H9 (cell line): ENCODE measurements around the gene TAF4B. TPM values are rescaled to one million over a fixed set of nuclear protein-coding genes. Genes with fewer than 3 reads are reported as not detected.

ENCODE experiments used
- DNase-seq: peaks from one replicate; pipeline ENCODE4 v3.0.0-alpha.2; 2017
- H2AFZ ChIP-seq: one replicate; pipeline ENCODE4 v1.6.1; 2013; ENCODE audit warnings: mild to moderate bottlenecking, low read length, control low read depth, moderate library complexity
- H2AK5ac ChIP-seq: 2 replicates; pipeline ENCODE4 v1.6.1; 2013; ENCODE audit warnings: low read length, control low read depth, mixed read lengths; ENCODE audit not compliant: insufficient read length
- H2BK120ac ChIP-seq: one replicate; pipeline ENCODE4 v1.6.1; 2013; ENCODE audit warnings: low read depth, mild to moderate bottlenecking, low read length, control low read depth, inconsistent platforms; ENCODE audit not compliant: poor library complexity, severe bottlenecking
- H2BK12ac ChIP-seq: 2 replicates; pipeline ENCODE4 v1.6.1; 2013; ENCODE audit warnings: low read length, control low read depth, mixed read lengths, low read depth; ENCODE audit not compliant: insufficient read length
- H2BK15ac ChIP-seq: 2 replicates; pipeline ENCODE4 v1.6.1; 2013; ENCODE audit warnings: low read depth, low read length, control low read depth
- H2BK20ac ChIP-seq: one replicate; pipeline ENCODE4 v1.6.1; 2013; ENCODE audit warnings: low read depth, mild to moderate bottlenecking, low read length, control low read depth, inconsistent platforms; ENCODE audit not compliant: poor library complexity, severe bottlenecking
- H2BK5ac ChIP-seq: 2 replicates; pipeline ENCODE4 v1.6.1; 2013; ENCODE audit warnings: low read length, control low read depth, mixed read lengths; ENCODE audit not compliant: insufficient read length
- H3K14ac ChIP-seq: 2 replicates; pipeline ENCODE4 v1.6.1; 2013; ENCODE audit warnings: low read length, control low read depth; ENCODE audit not compliant: insufficient read depth
- H3K18ac ChIP-seq: 2 replicates; pipeline ENCODE4 v1.6.1; 2013; ENCODE audit warnings: low read depth, mild to moderate bottlenecking, mixed read lengths, low read length, control low read depth; ENCODE audit not compliant: insufficient read length
- H3K23ac ChIP-seq: 2 replicates; pipeline ENCODE4 v1.6.1; 2013; ENCODE audit warnings: low read length, control low read depth, mixed read lengths, low read depth; ENCODE audit not compliant: insufficient read length
- H3K23me2 ChIP-seq: 2 replicates; pipeline ENCODE4 v1.6.1; 2013; ENCODE audit warnings: low read depth, mild to moderate bottlenecking, mixed read lengths, low read length, control low read depth; ENCODE audit not compliant: insufficient read length, poor library complexity, severe bottlenecking
- H3K27ac ChIP-seq: 2 replicates; pipeline ENCODE4 v1.5.1; 2013; ENCODE audit warnings: low read length, control low read depth, mixed read lengths, low read depth; ENCODE audit not compliant: insufficient read length
- H3K27me3 ChIP-seq: 2 replicates; pipeline ENCODE4 v1.6.1; 2013; ENCODE audit warnings: low read length, control low read depth, inconsistent platforms; ENCODE audit not compliant: insufficient read depth
- H3K4ac ChIP-seq: 2 replicates; pipeline ENCODE4 v1.6.1; 2013; ENCODE audit warnings: low read depth, mild to moderate bottlenecking, control low read depth, inconsistent platforms, low read length, moderate library complexity
- H3K4me1 ChIP-seq: 2 replicates; pipeline ENCODE4 v1.6.1; 2013; ENCODE audit warnings: low read length, control low read depth, inconsistent platforms; ENCODE audit not compliant: insufficient read depth
- H3K4me2 ChIP-seq: 2 replicates; pipeline ENCODE4 v1.6.1; 2013; ENCODE audit warnings: low read length, control low read depth, mixed read lengths; ENCODE audit not compliant: insufficient read length, insufficient read depth
- H3K56ac ChIP-seq: 2 replicates; pipeline ENCODE4 v1.6.1; 2013; ENCODE audit warnings: low read depth, mild to moderate bottlenecking, mixed read lengths, low read length, control low read depth; ENCODE audit not compliant: insufficient read length
- H3K79me1 ChIP-seq: 2 replicates; pipeline ENCODE4 v1.6.1; 2013; ENCODE audit warnings: low read depth, mild to moderate bottlenecking, moderate library complexity, low read length, control low read depth, inconsistent platforms; ENCODE audit not compliant: insufficient read depth, poor library complexity, severe bottlenecking
- H3K79me2 ChIP-seq: 2 replicates; pipeline ENCODE4 v1.6.1; 2013; ENCODE audit warnings: low read length, control low read depth, inconsistent platforms; ENCODE audit not compliant: insufficient read depth
- H3K9ac ChIP-seq: 2 replicates; pipeline ENCODE4 v1.6.1; 2013; ENCODE audit warnings: low read length, control low read depth, mixed read lengths; ENCODE audit not compliant: insufficient read length; ENCODE audit errors: extremely low read depth
- H3K9me3 ChIP-seq: one replicate; pipeline ENCODE4 v1.6.1; 2013; ENCODE audit warnings: low read depth, low read length, inconsistent platforms; ENCODE audit not compliant: control insufficient read depth
- H3T11ph ChIP-seq: one replicate; pipeline ENCODE4 v1.6.1; 2013; ENCODE audit warnings: mild to moderate bottlenecking, low read length, control low read depth, inconsistent platforms
- H4K20me1 ChIP-seq: one replicate; pipeline ENCODE4 v1.6.1; 2013; ENCODE audit not compliant: control insufficient read depth, insufficient read length, insufficient read depth
- H4K5ac ChIP-seq: 2 replicates; pipeline ENCODE4 v1.6.1; 2013; ENCODE audit warnings: low read depth, mild to moderate bottlenecking, mixed read lengths, low read length, control low read depth; ENCODE audit not compliant: insufficient read length
- H4K8ac ChIP-seq: replicated peaks from 2 replicates; pipeline ENCODE4 v1.6.1; 2013; ENCODE audit warnings: low read length, control low read depth, mixed read lengths, low read depth; ENCODE audit not compliant: insufficient read length
- H4K91ac ChIP-seq: 2 replicates; pipeline ENCODE4 v1.6.1; 2013; ENCODE audit warnings: low read depth, mild to moderate bottlenecking, moderate library complexity, mixed read lengths, low read length, control low read depth; ENCODE audit not compliant: insufficient read length
- H3K27ac Mint-ChIP-seq, 3 experiments: 2 replicates in 2 of 3; 3 replicates in 1 of 3; pipeline ENCODE4 v1.8.0; 2020 to 2021; ENCODE audit warnings: mixed read lengths in 3 of 3, mild to moderate bottlenecking in 1 of 3, moderate library complexity in 1 of 3
- H3K27me3 Mint-ChIP-seq: 2 replicates; pipeline ENCODE4 v1.8.0; 2021; ENCODE audit warnings: low read depth, mild to moderate bottlenecking, moderate library complexity, mixed read lengths
- H3K36me3 Mint-ChIP-seq, 3 experiments: 2 replicates in 2 of 3; 3 replicates in 1 of 3; pipeline ENCODE4 v1.8.0; 2020 to 2021; ENCODE audit warnings: low read depth in 3 of 3, mixed read lengths in 3 of 3; ENCODE audit not compliant: insufficient read depth in 1 of 3
- H3K4me1 Mint-ChIP-seq, 2 experiments: 2 replicates each; pipeline ENCODE4 v1.8.0; 2020; ENCODE audit warnings: mixed read lengths in 2 of 2
- H3K4me3 Mint-ChIP-seq, 2 experiments: 2 replicates in 1 of 2; 3 replicates in 1 of 2; pipeline ENCODE4 v1.8.0; 2020 to 2021; ENCODE audit warnings: mild to moderate bottlenecking in 2 of 2, mixed read lengths in 2 of 2, moderate library complexity in 1 of 2
- H3K9me3 Mint-ChIP-seq, 2 experiments: 2 replicates in 1 of 2; 3 replicates in 1 of 2; pipeline ENCODE4 v1.8.0; 2020; ENCODE audit warnings: mild to moderate bottlenecking in 2 of 2, mixed read lengths in 2 of 2, moderate library complexity in 1 of 2
- CTCF ChIP-seq: fragments of 200-600 bp; sonication (generic); conservative IDR thresholded peaks from 3 replicates; pipeline ENCODE4 v1.8.0; 2021; ENCODE audit warnings: antibody characterized with exemption, mild to moderate bottlenecking
- WGBS: extraction: QIAGEN DNeasy Blood & Tissue Kit; methylation state at CpG from one replicate; pipeline ENCODE4 v1.1.7; 2013; ENCODE audit warnings: missing lambda C conversion rate, low lambda C conversion rate, mixed read lengths; ENCODE audit not compliant: insufficient read length; ENCODE audit errors: extremely low coverage; 5-methylcytosine and 5-hydroxymethylcytosine counted together
- total RNA-seq: library from RNA; stranded (reverse); gene quantifications from 2 replicates; pipeline ENCODE4 v1.2.1, GENCODE V29; 2021

Gene TAF4B
- total RNA-seq, 1 experiment from 2014 or later = 19.8 TPM

GRCh38 chr18:26418225-26418624, 192.0 kb downstream of the TAF4B start:
- Histone ChIP-seq H2BK20ac (no peak overlapping the region), H2BK120ac (no peak overlapping the region), H3K9ac (no peak overlapping the region), H2BK12ac (no peak overlapping the region), H3K27me3 (no peaks in the 10 kb centered on the region), H3K27ac (no peak overlapping the region), H3K79me2 (no peaks in the 10 kb centered on the region), H4K8ac (no peak overlapping the region), H2AK5ac (no peak overlapping the region), H4K91ac (no peak overlapping the region), H3T11ph (no peak overlapping the region), H3K9me3 (no peaks in the 10 kb centered on the region), H3K23me2 (no peaks in the 10 kb centered on the region), H3K4ac (no peak overlapping the region), H3K79me1 (no peaks in the 10 kb centered on the region), H3K14ac (no peak overlapping the region), H4K5ac (no peak overlapping the region), H3K18ac (no peak overlapping the region), H3K56ac (no peak overlapping the region), H4K20me1 (no peaks in the 10 kb centered on the region), H3K4me2 (no peak overlapping the region), H3K4me1 (peaks cover 8% of the 10 kb centered on the region; the same call in 1 of the 2 replicates), H3K23ac (no peak overlapping the region), H2BK15ac (no peak overlapping the region), H2AFZ (no peak overlapping the region), H2BK5ac (no peak overlapping the region)
- TF ChIP-seq CTCF = no peak
- no peak overlapping the region for H3K4me3 Mint-ChIP-seq
- peaks cover 0 to 4% of the 10 kb centered on the region in 2 experiments; a peak in 2 of 4 replicates for H3K4me1 Mint-ChIP-seq
- H3K27me3 Mint-ChIP-seq = no peaks in the 10 kb centered on the region
- WGBS = no CpG with 5 or more reads among the region's 4 CpGs
- no peak overlapping the region for H3K27ac Mint-ChIP-seq
- no peaks in the 10 kb centered on the region; a peak in 1 of 7 replicates for H3K36me3 Mint-ChIP-seq
- DNase-seq = no peak
- no peaks in the 10 kb centered on the region for H3K9me3 Mint-ChIP-seq
